Spleen (tissue), 7 donors: Measurements from ENCODE around the gene ADCK2.
"Not testable (repeated sequence)": the region's sequence is repeated elsewhere in the genome, so short reads cannot be mapped to it uniquely, and the experiment has no call there.

Experiments
- POLR2A ChIP-seq, 3 donors: fragments of 450-650 bp; IDR thresholded peaks; one replicate each; pipeline ENCODE4 v1.5.1; 2017; ENCODE audit warnings: antibody characterized with exemption in 3 of 3, mild to moderate bottlenecking in 1 of 3
- TF ChIP-seq, protein P1 (sequence below), 11 experiments: fragments of 200-600 bp in 7 of 11; fragments of 450-650 bp in 4 of 11; sonication (generic) in 4 of 11; IDR thresholded peaks in 8 of 11; conservative IDR thresholded peaks in 3 of 11; 1 replicate in 7 of 11; 2 replicates in 4 of 11; pipeline versions ENCODE4 v1.4.0 to v1.8.0; 2016 to 2021; ENCODE audit warnings: antibody characterized with exemption in 11 of 11, inconsistent platforms in 4 of 11, mild to moderate bottlenecking in 1 of 11
- donor health status: DM: no; HTN: no; CAD: no; lungs with moderate emphysema.
- donor health status: DM: no; HTN: no; CAD: no.
- donor health status: DM: no; HTN: no; CAD: no.

DNA sequence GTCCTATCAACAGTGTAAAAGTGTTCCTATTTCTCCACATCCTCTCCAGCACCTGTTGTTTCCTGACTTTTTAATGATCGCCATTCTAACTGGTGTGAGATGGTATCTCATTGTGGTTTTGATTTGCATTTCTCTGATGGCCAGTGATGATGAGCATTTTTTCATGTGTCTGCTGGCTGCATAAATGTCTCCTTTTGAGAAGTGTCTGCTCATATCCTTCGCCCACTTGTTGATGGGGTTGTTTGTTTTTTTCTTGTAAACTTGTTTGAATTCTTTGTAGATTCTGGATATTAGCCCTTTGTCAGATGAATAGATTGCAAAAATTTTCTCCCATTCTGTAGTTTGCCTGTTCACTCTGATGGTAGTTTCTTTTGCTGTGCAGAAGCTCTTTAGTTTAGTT lies 9.8 kb upstream of the ADCK2 start:
- TF ChIP-seq, protein P1, sequence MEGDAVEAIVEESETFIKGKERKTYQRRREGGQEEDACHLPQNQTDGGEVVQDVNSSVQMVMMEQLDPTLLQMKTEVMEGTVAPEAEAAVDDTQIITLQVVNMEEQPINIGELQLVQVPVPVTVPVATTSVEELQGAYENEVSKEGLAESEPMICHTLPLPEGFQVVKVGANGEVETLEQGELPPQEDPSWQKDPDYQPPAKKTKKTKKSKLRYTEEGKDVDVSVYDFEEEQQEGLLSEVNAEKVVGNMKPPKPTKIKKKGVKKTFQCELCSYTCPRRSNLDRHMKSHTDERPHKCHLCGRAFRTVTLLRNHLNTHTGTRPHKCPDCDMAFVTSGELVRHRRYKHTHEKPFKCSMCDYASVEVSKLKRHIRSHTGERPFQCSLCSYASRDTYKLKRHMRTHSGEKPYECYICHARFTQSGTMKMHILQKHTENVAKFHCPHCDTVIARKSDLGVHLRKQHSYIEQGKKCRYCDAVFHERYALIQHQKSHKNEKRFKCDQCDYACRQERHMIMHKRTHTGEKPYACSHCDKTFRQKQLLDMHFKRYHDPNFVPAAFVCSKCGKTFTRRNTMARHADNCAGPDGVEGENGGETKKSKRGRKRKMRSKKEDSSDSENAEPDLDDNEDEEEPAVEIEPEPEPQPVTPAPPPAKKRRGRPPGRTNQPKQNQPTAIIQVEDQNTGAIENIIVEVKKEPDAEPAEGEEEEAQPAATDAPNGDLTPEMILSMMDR (IDR thresholded peaks at IDR 0.05 in 8 of 11, conservative IDR thresholded peaks at IDR 0.05 in 3 of 11): not testable (repeated sequence)
- TF ChIP-seq POLR2A (IDR thresholded peaks at IDR 0.05): not testable (repeated sequence)
